ENCODE results near the gene HPGD. TPM values are rescaled to one million over a fixed set of nuclear protein-coding genes. Genes with fewer than 3 reads are reported as not detected.

The HPGD gene
- total RNA-seq, 1 experiment from 2014 or later, result 91.5 TPM

- Mint-ChIP-seq H3K27ac (ENCODE audit: unreplicated experiment) (peak overlapping the region; percentile 73), H3K9me3 (ENCODE audit: unreplicated experiment) (peaks cover 12% of the 10 kb centered on the region)
- intact Hi-C loops (cut with micrococcal nuclease; ENCODE audit: unreplicated experiment), result loop anchor here (1.0 kb wide), 1 partner anchor 49 kb away; no protein-coding TSS in a partner anchor
Observed at GRCh38 chr4:174450786-174451125, 71.5 kb downstream of the HPGD start.

GRCh38 chr4:174449944-174450785 lies 72.1 kb downstream of the HPGD start:
- intact Hi-C loops (cut with micrococcal nuclease; ENCODE audit: unreplicated experiment), result loop anchor here (1.0 kb wide), 1 partner anchor 49 kb away; no protein-coding TSS in a partner anchor
- no peak overlapping the region for H3K4me3 ChIP-seq (ENCODE audit: low read depth, low read length)
- TF ChIP-seq CTCF (IDR thresholded peaks at IDR 0.05; ENCODE audit: insufficient read depth in 1 of 2, low read depth in 1 of 2, low read length in 1 of 2, severe bottlenecking in 1 of 2, unreplicated experiment in 1 of 2), result no peak
- peaks cover 56% of the 10 kb centered on the region for H3K4me1 ChIP-seq
- Mint-ChIP-seq H3K9me3 (ENCODE audit: unreplicated experiment) (peaks cover 12% of the 10 kb centered on the region), H3K27me3 (ENCODE audit: insufficient read depth, unreplicated experiment) (no peaks in the 10 kb centered on the region), H3K4me3 (ENCODE audit: unreplicated experiment) (peak overlapping the region; percentile 15), H3K4me1 (ENCODE audit: low read depth, unreplicated experiment) (peaks cover 24% of the 10 kb centered on the region), H3K27ac (ENCODE audit: unreplicated experiment) (peak overlapping the region; percentile 73), H3K36me3 (ENCODE audit: insufficient read depth, unreplicated experiment) (peaks cover 7% of the 10 kb centered on the region)
- BruUV-seq (replicated peaks), result no TSS peak
- peaks cover 13% of the 10 kb centered on the region; the same call in 1 of the 2 replicates for H3K9me3 ChIP-seq
- CTCF ChIA-PET, result no interaction called here
- H3K27me3 ChIP-seq (replicated peaks; ENCODE audit: control insufficient read depth, insufficient read depth, low read length), result no peaks in the 10 kb centered on the region
- DNase-seq, result no peak
- POLR2A ChIA-PET, result no interaction called here
- no peaks in the 10 kb centered on the region; the same call in 1 of the 2 replicates for H3K36me3 ChIP-seq (ENCODE audit: control insufficient read depth, insufficient read depth, low read length)

More at GRCh38 chr4:174450786-174451125, 71.5 kb downstream of the HPGD start:
- Histone ChIP-seq H3K36me3 (ENCODE audit: control insufficient read depth, insufficient read depth, low read length) (no peaks in the 10 kb centered on the region; the same call in 1 of the 2 replicates), H3K9me3 (peaks cover 13% of the 10 kb centered on the region; the same call in 1 of the 2 replicates), H3K4me3 (ENCODE audit: low read depth, low read length) (no peak overlapping the region), H3K4me1 (peaks cover 56% of the 10 kb centered on the region), H3K27me3 (replicated peaks; ENCODE audit: control insufficient read depth, insufficient read depth, low read length) (no peaks in the 10 kb centered on the region)
- DNase-seq, result no peak
- ChIA-PET POLR2A (no interaction called here), CTCF (no interaction called here)
- Mint-ChIP-seq H3K36me3 (ENCODE audit: insufficient read depth, unreplicated experiment) (peaks cover 7% of the 10 kb centered on the region), H3K27me3 (ENCODE audit: insufficient read depth, unreplicated experiment) (no peaks in the 10 kb centered on the region), H3K4me3 (ENCODE audit: unreplicated experiment) (no peak overlapping the region), H3K4me1 (ENCODE audit: low read depth, unreplicated experiment) (peaks cover 24% of the 10 kb centered on the region)
- TF ChIP-seq CTCF (IDR thresholded peaks at IDR 0.05; ENCODE audit: insufficient read depth in 1 of 2, low read depth in 1 of 2, low read length in 1 of 2, severe bottlenecking in 1 of 2, unreplicated experiment in 1 of 2), result no peak
- no TSS peak for BruUV-seq (replicated peaks)

GRCh38 chr4:174449152-174449551 lies 73.1 kb downstream of the HPGD start:
- DNase-seq, result no peak
- Mint-ChIP-seq H3K4me1 (ENCODE audit: low read depth, unreplicated experiment) (peaks cover 24% of the 10 kb centered on the region), H3K9me3 (ENCODE audit: unreplicated experiment) (peaks cover 12% of the 10 kb centered on the region), H3K27ac (ENCODE audit: unreplicated experiment) (no peak overlapping the region), H3K36me3 (ENCODE audit: insufficient read depth, unreplicated experiment) (peaks cover 7% of the 10 kb centered on the region), H3K4me3 (ENCODE audit: unreplicated experiment) (no peak overlapping the region), H3K27me3 (ENCODE audit: insufficient read depth, unreplicated experiment) (no peaks in the 10 kb centered on the region)
- CTCF ChIA-PET, result no interaction called here
- Histone ChIP-seq H3K4me3 (ENCODE audit: low read depth, low read length) (no peak overlapping the region), H3K4me1 (peaks cover 51% of the 10 kb centered on the region), H3K27me3 (replicated peaks; ENCODE audit: control insufficient read depth, insufficient read depth, low read length) (no peaks in the 10 kb centered on the region), H3K36me3 (ENCODE audit: control insufficient read depth, insufficient read depth, low read length) (no peaks in the 10 kb centered on the region; the same call in 1 of the 2 replicates), H3K9me3 (peaks cover 13% of the 10 kb centered on the region; the same call in 1 of the 2 replicates)
- intact Hi-C loops (cut with micrococcal nuclease; ENCODE audit: unreplicated experiment), result no loop called here
- no TSS peak for BruUV-seq (replicated peaks)
- POLR2A ChIA-PET, result no interaction called here
- no peak for TF ChIP-seq CTCF (IDR thresholded peaks at IDR 0.05; ENCODE audit: insufficient read depth in 1 of 2, low read depth in 1 of 2, low read length in 1 of 2, severe bottlenecking in 1 of 2, unreplicated experiment in 1 of 2)
